ENCODE measurements around the gene DBNDD1.

DNA sequence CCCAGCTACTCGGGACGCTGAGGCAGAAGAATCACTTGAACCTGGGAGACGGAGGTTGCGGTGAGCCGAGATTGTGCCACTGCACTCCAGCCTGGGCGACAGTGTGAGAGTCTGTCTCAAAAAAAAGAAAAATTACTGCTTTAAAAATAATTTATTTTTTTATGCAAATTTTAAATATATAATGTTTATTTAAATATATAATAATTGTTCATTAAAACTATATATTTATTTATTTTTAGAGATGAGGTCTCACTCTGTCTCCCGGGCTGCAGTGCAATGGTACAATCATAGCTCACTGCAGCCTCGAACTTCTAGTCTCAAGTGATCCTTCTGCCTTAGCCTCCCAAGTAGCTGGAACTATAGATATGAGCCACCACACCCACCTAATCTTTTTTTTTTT lies 15.2 kb upstream of the DBNDD1 start:
- no peak for TF ChIP-seq EZH2 (IDR thresholded peaks at IDR 0.05; ENCODE audit: borderline replicate concordance, insufficient read depth, low read depth, low read length, poor library complexity, severe bottlenecking)
- TF ChIP-seq, protein P1, sequence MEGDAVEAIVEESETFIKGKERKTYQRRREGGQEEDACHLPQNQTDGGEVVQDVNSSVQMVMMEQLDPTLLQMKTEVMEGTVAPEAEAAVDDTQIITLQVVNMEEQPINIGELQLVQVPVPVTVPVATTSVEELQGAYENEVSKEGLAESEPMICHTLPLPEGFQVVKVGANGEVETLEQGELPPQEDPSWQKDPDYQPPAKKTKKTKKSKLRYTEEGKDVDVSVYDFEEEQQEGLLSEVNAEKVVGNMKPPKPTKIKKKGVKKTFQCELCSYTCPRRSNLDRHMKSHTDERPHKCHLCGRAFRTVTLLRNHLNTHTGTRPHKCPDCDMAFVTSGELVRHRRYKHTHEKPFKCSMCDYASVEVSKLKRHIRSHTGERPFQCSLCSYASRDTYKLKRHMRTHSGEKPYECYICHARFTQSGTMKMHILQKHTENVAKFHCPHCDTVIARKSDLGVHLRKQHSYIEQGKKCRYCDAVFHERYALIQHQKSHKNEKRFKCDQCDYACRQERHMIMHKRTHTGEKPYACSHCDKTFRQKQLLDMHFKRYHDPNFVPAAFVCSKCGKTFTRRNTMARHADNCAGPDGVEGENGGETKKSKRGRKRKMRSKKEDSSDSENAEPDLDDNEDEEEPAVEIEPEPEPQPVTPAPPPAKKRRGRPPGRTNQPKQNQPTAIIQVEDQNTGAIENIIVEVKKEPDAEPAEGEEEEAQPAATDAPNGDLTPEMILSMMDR (IDR thresholded peaks at IDR 0.05): no peak
